AG09309 (cell line): ENCODE results near the gene CLCN3.

Experiments used
- DNase-seq: peaks from one replicate; pipeline ENCODE4 v3.0.0-alpha.2; 2010; ENCODE audit warnings: low read depth
- H3K4me3 ChIP-seq: 2 replicates; pipeline ENCODE4 v1.5.1; 2011; ENCODE audit warnings: mild to moderate bottlenecking, low read depth, low read length, moderate library complexity; ENCODE audit not compliant: control insufficient read depth
- CTCF ChIP-seq: IDR thresholded peaks from 2 replicates; pipeline ENCODE4 v1.5.1; 2011; ENCODE audit warnings: mild to moderate bottlenecking, low read depth, low read length, inconsistent platforms; ENCODE audit not compliant: insufficient read depth, control insufficient read depth; ENCODE audit errors: missing control alignments

Gene CLCN3

GRCh38 chr4:169611157-169611556, 9.2 kb upstream of the CLCN3 start:
- no peak for DNase-seq
- TF ChIP-seq CTCF, result no peak
- H3K4me3 ChIP-seq, result no peak overlapping the region

GRCh38 chr4:169611991-169612870, 8.1 kb upstream of the CLCN3 start, which contains the start of gene NEK1:
TSS of gene NEK1 (minus strand) at chr4:169612583. CDS start at chr4:169602630, 9,953 bp downstream.
- no peak for DNase-seq
- H3K4me3 ChIP-seq, result peak within 1 kb of the TSS; percentile 71
- no peak for TF ChIP-seq CTCF

GRCh38 chr4:169612871-169613859, 7.2 kb upstream of the CLCN3 start:
- peak; percentile 45 for DNase-seq
- peak; percentile 77 for TF ChIP-seq CTCF

GRCh38 chr4:169615467-169616106, 4.8 kb upstream of the CLCN3 start:
- TF ChIP-seq CTCF, result no peak
- no peak overlapping the region for H3K4me3 ChIP-seq
- no peak for DNase-seq

More at GRCh38 chr4:169612871-169613859, 7.2 kb upstream of the CLCN3 start:
- H3K4me3 ChIP-seq, result peak overlapping the region; percentile 71

GRCh38 chr4:169616846-169617245, 3.5 kb upstream of the CLCN3 start:
- DNase-seq, result no peak
- no peak overlapping the region for H3K4me3 ChIP-seq
- no peak for TF ChIP-seq CTCF

- DNase-seq, result no peak
- no peak for TF ChIP-seq CTCF
- H3K4me3 ChIP-seq, result no peak overlapping the region
Observed at GRCh38 chr4:169617306-169617705, 3.1 kb upstream of the CLCN3 start.
